ENCODE results near the gene RAB44.
"Not testable (repeated sequence)": the region's sequence is repeated elsewhere in the genome, so short reads cannot be mapped to it uniquely, and the experiment has no call there.

Gene RAB44

GRCh38 chr6:36714511-36714910 is 16.9 kb downstream of the RAB44 start:
- DNase-seq = no peak

GRCh38 chr6:36715469-36715868 is 17.8 kb downstream of the RAB44 start:
- no peak for DNase-seq

- DNase-seq = no peak
Observed at GRCh38 chr6:36716476-36717093, 19.0 kb downstream of the RAB44 start.

GRCh38 chr6:36717231-36717825 is 19.7 kb downstream of the RAB44 start:
- no peak for DNase-seq

- DNase-seq = no peak
Observed at GRCh38 chr6:36717871-36718540, 20.4 kb downstream of the RAB44 start.

GRCh38 chr6:36718560-36718959 is 20.9 kb downstream of the RAB44 start:
- DNase-seq = no peak

- DNase-seq = no peak
Observed at GRCh38 chr6:36719126-36719525, 21.5 kb downstream of the RAB44 start.

- no peak for DNase-seq
Observed at GRCh38 chr6:36720251-36721141, 22.9 kb downstream of the RAB44 start.

GRCh38 chr6:36721369-36722140 is 23.9 kb downstream of the RAB44 start:
- no peak for DNase-seq

- no peak for DNase-seq
Observed at GRCh38 chr6:36722365-36722764, 24.7 kb downstream of the RAB44 start.

- DNase-seq = no peak
Observed at GRCh38 chr6:36722879-36723278, 25.3 kb downstream of the RAB44 start.

GRCh38 chr6:36723992-36724391 is 26.4 kb downstream of the RAB44 start:
- DNase-seq = not testable (repeated sequence)

GRCh38 chr6:36724514-36725390 is 27.1 kb downstream of the RAB44 start:
- peak; percentile 75 for DNase-seq

- no peak for DNase-seq
Observed at GRCh38 chr6:36725581-36725980, 28.0 kb downstream of the RAB44 start.

- DNase-seq = peak; percentile 37
Observed at GRCh38 chr6:36727505-36728021, 29.9 kb downstream of the RAB44 start.

GRCh38 chr6:36728289-36729160 is 30.9 kb downstream of the RAB44 start:
- DNase-seq = no peak

GRCh38 chr6:36729161-36729524 is 31.5 kb downstream of the RAB44 start:
- DNase-seq = no peak

- DNase-seq = no peak
Observed at GRCh38 chr6:36730424-36731380, 33.1 kb downstream of the RAB44 start.

Measured in hematopoietic multipotent progenitor cell treated with erythropoietin and hydrocortisone succinate and interleukin-3 and kit ligand, for 4 days (in vitro differentiated cells).